Measurements from ENCODE around the gene ENPEP. TPM values are rescaled to one million over a fixed set of nuclear protein-coding genes. Genes with fewer than 3 reads are reported as not detected.
"Not testable (repeated sequence)": the region's sequence is repeated elsewhere in the genome, so short reads cannot be mapped to it uniquely, and the experiment has no call there.

Gene ENPEP
- total RNA-seq, 1 donor from 2014 or later = not detected

DNA sequence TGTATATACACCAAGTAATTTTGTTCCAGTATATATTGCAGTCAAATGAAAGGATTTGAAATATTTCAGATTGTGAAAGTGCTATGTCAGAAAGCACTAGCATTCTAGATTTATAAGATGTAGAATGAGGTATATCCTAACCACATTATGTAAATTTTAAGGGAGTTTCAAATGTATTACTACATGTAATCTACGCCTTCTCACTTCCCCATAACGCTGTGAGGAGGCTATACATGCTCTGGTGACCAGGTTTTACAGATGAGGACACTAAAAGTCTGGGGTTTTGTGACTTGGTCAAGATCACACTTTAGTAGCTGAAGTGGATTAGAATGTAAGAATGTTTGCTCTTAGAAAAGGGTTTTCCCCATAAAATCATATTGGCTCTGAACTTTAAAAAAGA, 8.1 kb downstream of the ENPEP start:
- DNase-seq (ENCODE audit: low read depth, low spot score) = no peak

- no peak for DNase-seq (ENCODE audit: low read depth, low spot score)
Measured at GRCh38 chr4:110484767-110485166, 8.8 kb downstream of the ENPEP start.

DNA sequence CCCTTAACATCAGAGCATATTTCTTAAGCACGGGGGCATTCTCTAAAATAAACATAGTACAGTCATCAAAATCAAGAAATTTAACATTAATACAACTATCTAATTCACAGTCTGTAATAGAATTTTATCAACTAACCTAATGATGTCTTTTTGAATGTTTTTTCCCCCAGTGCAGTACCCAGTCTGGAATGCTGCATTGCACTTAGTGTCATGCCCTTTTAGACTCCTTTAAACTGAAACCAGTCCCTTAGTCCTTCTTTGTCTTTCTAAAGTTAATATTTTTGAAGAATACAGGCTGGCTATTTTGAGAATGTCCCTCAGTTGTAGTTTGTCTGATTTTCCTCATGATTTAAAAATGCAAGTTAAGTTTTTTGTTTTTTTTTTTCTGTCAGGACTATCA, 9.5 kb downstream of the ENPEP start:
- DNase-seq (ENCODE audit: low read depth, low spot score) = no peak

DNA sequence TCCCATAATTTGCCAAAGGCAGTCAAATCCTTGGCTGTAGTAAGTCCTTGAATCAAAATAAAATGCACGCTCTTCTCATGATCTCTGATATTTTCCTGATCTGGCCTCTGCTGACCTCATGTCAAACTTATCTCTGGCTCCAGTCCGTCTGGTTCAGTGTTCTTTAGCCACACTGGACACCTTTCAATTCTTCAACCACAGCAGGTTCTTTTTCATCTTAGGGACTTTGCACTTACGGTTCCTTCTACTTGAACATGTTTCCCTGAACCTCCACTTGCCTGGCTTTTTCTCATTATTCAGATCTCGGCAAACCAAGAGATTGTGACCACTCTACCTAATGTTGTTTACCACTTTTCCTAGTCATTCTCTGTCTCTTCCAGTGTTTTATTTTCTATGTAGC, 10.3 kb downstream of the ENPEP start:
- no peak for DNase-seq (ENCODE audit: low read depth, low spot score)

DNA sequence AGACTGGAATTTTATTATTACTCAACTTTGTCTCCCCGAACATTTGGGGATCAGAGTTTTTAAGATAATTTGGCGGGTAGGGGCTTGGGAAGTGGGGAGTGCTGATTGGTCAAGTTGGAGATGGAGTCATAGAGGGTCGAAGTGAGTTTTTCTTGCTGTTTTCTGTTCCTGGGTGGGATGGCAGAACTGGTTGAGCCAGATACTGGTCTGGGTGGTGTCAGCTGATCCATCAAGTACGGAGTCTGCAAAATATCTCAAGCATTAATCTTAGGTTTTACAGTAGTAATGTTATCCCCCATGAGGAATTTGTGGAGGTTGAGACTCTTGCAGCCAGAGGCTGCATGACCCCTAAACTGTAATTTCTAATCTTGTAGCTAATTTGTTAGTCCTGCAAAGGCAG, 10.9 kb downstream of the ENPEP start:
- DNase-seq (ENCODE audit: low read depth, low spot score) = not testable (repeated sequence)

DNA sequence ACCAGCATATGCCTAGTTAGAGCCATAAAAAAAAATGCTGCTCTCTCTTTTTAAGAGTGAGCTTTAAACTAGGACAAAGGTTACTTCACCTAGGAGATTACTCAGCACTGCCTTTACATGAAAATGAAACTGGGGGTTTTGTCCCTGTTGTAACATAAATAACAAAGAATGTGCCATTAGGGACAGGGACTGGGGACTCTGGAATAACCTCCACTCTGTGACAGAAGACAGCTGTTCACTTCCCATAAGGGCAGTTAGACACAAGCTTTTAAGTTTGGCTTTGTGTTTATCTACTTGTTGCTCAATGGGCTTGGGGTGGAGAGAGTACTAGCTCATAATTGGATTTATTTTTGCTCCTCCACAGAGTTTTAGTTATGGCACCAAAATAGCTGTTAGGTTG, 11.9 kb downstream of the ENPEP start:
- DNase-seq (ENCODE audit: low read depth, low spot score) = no peak

DNA sequence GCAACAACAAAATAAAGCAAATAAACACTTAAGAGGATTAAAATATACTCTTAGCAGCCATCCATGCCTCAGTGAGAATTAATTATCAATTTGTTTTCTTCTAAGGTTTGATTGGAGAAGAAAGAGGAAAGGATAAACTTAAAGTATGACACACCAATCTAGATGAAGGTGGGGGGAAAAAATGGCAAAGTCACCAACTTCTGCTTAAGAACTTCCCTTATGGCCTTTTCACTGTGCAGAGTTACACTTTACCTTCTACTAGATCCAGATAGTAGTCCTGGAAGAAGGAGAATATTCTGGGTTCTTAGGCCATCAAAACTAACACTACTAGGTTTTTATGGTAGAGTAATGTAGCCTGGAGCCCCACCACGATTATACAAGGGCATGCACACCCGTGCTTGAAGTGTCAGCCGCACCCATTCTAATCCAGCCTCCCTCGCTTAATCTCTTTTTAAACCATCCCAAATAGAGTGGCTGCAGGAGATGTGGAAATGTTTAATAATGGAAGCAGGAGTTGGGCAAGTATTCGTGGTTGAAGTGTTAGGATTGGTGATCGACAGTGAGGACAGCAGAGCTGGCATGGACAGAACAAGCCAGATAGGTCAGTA, 14.1 kb downstream of the ENPEP start:
- no peak for DNase-seq (ENCODE audit: low read depth, low spot score)

GRCh38 chr4:110492522-110492921, 16.6 kb downstream of the ENPEP start:
- DNase-seq (ENCODE audit: low read depth, low spot score) = no peak

DNA sequence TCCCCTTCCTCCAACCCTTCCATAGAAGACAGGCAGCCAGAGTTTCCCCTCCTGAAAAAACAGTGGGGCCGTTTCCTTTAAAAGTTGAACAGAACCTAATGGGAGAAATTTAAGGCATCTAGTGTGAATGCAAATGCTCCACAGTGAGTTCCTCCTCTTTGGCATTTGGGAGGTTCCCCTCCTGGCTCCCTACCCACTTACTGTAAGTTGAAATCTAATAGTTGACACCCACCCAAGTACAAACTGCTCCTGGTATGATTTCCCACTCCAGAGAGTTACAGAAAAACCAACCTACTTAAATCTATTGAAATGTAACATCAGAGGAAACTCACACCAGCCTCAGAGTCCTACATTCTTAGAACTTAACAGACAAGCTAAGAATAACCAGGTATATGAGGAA, 17.6 kb downstream of the ENPEP start:
- no peak for DNase-seq (ENCODE audit: low read depth, low spot score)

DNA sequence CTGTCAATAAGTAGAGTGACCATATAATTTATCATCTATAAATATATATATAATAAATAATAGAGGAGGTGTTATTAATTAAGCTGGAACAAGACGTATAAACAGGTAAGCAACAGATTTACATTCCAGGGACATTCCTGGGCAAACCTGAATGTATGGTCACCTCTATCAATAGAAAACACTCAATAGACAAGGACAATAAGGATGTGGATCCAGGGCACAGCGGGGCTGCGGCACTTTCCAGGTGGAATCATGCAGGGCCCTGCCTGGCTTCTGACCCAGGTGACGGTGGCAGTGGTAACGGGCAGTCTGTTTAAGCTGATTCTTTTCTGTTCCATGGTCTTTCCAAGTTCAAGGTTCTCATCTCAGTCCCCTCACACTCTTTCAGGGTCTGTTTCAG, 22.5 kb downstream of the ENPEP start:
- DNase-seq (ENCODE audit: low read depth, low spot score) = no peak

DNA sequence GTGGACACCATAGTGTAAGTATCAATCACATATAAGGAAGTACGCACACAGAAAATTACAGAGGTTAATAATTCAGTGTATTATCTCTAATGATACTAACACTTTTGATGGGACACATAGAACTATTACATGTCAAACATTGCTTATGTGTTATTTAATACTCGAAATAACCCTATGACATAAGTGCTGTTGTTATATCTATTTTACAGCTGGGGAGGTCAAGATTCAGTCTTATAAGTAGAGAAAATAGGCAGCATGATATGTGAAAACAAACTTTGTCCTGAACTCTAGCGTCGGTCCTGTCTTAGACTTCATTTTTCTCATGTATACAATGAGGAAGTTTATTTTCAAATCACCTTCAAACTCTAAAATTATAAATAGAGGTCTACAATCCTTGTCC, 23.2 kb downstream of the ENPEP start:
- no peak for DNase-seq (ENCODE audit: low read depth, low spot score)

GRCh38 chr4:110501826-110502225, 25.9 kb downstream of the ENPEP start:
- no peak for DNase-seq (ENCODE audit: low read depth, low spot score)

GRCh38 chr4:110503270-110504083, 27.5 kb downstream of the ENPEP start:
- DNase-seq (ENCODE audit: low read depth, low spot score) = no peak

DNA sequence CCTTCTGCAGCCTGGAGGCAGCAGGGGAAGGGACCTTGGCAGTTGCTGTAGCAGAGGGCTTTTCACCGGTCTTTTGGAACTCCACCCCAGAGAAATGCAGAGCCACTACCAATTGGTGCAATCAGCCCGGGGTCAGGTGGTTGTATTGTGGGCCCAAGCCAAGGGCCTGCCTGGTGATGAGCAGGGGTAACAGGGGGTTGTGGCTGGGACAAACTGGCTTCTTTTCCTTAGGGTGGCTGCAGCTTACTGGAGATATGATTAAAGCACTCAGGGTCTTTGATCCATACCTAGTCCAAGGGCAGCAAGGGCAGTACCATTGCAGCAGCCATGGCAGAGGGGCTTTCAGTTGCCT, 28.1 kb downstream of the ENPEP start:
- no peak for DNase-seq (ENCODE audit: low read depth, low spot score)

DNA sequence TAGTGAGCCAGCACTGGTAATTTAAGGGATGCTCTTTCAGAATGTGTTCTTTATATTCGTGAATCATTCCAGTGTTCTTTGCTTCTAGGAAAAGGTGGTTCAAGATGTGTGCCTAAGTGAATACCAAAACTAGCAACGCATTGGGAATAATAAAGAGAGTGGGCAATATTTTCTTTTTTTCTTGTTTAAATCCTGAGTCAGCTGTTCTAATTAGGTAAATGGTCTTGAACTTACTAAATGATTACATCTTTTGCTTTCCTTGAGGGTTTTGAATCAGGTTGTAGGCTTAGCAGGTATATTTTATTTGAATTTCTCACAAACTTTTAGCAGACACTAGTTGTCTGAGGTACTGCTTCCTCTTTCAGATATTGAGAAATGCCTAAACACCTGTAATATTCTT, 29.5 kb downstream of the ENPEP start:
- no peak for DNase-seq (ENCODE audit: low read depth, low spot score)

- DNase-seq (ENCODE audit: low read depth, low spot score) = no peak
Measured at GRCh38 chr4:110508827-110509710, 33.1 kb downstream of the ENPEP start.

- DNase-seq (ENCODE audit: low read depth, low spot score) = no peak
Measured at GRCh38 chr4:110510277-110510676, 34.3 kb downstream of the ENPEP start.

DNA sequence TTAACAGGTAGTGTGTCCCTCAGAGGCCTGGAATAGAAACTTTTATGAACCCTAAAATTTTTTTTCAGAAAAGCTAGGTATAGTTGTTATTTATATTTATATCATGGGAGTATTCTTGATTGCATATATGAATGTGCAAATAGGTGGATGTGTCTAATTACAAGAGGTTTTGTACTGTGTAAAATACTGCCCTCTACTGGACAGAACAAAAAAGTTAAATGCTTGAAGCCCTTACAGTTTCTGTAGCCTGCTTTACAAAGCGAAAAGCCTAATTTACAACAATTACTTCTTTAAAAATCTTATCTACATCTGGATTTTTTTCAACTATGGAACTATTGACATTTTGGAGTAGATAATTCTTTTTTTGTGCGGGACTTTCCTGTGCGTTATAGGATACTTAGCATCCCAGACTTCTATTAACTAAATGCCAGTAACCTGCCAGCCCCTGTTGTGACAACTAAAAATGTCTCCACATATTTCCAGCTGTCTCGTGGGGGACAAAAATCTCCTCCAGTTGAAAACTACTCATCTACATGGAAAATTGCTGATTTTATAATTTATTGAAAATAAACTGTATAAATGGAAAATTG, 35.1 kb downstream of the ENPEP start:
- no peak for DNase-seq (ENCODE audit: low read depth, low spot score)

- no peak for DNase-seq (ENCODE audit: low read depth, low spot score)
Measured at GRCh38 chr4:110512901-110513300, 36.9 kb downstream of the ENPEP start.

DNA sequence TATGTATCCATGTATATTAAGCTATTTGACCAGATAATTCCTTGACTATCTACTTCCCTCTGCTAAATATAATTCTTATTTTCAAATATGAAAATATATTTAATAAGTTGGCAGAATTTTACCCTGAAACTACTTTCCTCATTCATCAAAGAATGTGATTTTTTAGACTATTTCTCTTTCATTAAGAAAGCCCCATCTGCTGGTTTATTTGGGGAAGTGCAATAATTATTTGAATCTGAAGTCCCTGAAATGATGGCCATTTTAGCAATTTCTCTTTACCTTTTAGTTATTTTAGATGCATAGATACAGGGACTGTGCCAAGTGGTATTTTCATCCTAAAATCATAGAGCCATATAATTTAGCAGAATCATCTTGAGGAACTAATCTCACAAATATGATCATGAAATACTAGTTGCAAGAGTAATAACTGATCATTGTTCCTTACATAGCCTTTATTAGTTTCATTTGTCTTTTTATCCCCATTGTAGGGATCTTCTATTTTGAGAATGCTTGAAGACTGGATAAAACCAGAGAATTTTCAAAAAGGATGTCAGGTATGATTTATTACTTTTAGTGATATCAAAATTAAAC, 39.0 kb downstream of the ENPEP start:
- no peak for DNase-seq (ENCODE audit: low read depth, low spot score)

DNA sequence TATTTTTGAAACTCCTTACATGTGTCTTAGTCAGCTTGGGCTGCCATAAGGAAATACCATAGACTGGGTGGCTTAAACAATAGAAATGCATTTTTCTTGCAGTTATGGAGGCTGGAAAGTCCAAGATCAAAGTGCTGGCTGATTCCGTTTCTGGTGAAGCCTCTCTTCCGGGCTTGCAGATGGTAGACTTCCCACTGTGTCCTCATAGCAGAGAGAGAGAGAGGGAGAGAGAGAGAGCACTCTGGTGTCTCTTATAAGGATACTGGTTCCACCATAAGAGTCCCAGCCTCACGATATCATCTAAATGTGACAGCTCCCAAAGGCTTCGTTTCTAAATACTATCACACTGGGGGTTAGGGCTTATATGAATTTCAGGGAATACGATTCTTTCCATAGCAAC, 39.7 kb downstream of the ENPEP start:
- DNase-seq (ENCODE audit: low read depth, low spot score) = no peak

All from pulmonary artery endothelial cell (primary cell).